Vagina (tissue), 2 donors: Measurements from ENCODE around the gene ITIH2. TPM values are rescaled to one million over a fixed set of nuclear protein-coding genes. Genes with fewer than 3 reads are reported as not detected.
"Not testable (repeated sequence)": the region's sequence is repeated elsewhere in the genome, so short reads cannot be mapped to it uniquely, and the experiment has no call there.

ENCODE experiments used
- DNase-seq, 2 donors: peaks; one replicate each; pipeline ENCODE4 v3.0.0-alpha.2; 2017; ENCODE audit errors: extremely low spot score in 2 of 2
- H3K27ac ChIP-seq: fragments of 200-600 bp; sonication (generic); one replicate; pipeline ENCODE4 v1.5.1; 2019
- H3K27me3 ChIP-seq: fragments of 200-600 bp; sonication (generic); one replicate; pipeline ENCODE4 v1.5.1; 2019
- H3K36me3 ChIP-seq, 2 donors: fragments of 200-600 bp; sonication (generic); one replicate each; pipeline ENCODE4 v1.5.1; 2017 to 2019
- H3K4me1 ChIP-seq: fragments of 200-600 bp; sonication (generic); one replicate; pipeline ENCODE4 v1.5.1; 2019
- H3K4me3 ChIP-seq, 2 donors: fragments of 200-600 bp; sonication (generic); 1 replicate in 1 of 2; 2 replicates in 1 of 2; pipeline ENCODE4 v1.5.1; 2016 to 2019
- H3K9me3 ChIP-seq: fragments of 200-600 bp; sonication (generic); one replicate; pipeline ENCODE4 v1.5.1; 2019
- POLR2A ChIP-seq, 2 donors: fragments of 450-650 bp; IDR thresholded peaks; one replicate each; pipeline ENCODE4 v1.6.1; 2017; ENCODE audit warnings: antibody characterized with exemption in 2 of 2, mild to moderate bottlenecking in 2 of 2, moderate library complexity in 2 of 2
- POLR2AphosphoS5 ChIP-seq, 2 donors: sonication (generic); formaldehyde crosslinking; IDR thresholded peaks; one replicate each; pipeline ENCODE4 v1.9.0; 2017; ENCODE audit warnings: antibody characterized with exemption in 2 of 2, mild to moderate bottlenecking in 2 of 2, low read depth in 1 of 2; ENCODE audit not compliant: insufficient read depth in 1 of 2
- intact Hi-C: fragments of 100-400 bp; cut with DNase I; formaldehyde crosslinking; loops from one replicate; pipeline ENCODE4 v1.15.1; 2023
- total RNA-seq: library from RNA; depleted of rRNA; stranded (reverse); fragments of >200 nt; gene quantifications from one replicate; pipeline ENCODE4 v1.2.3, GENCODE V29; 2016
- TF ChIP-seq, protein P1 (sequence below), 3 experiments: fragments of 450-650 bp in 2 of 3; fragments of 200-600 bp in 1 of 3; sonication (generic) in 1 of 3; IDR thresholded peaks; one replicate each; pipeline ENCODE4 v1.5.1; 2017 to 2019; ENCODE audit warnings: antibody characterized with exemption in 3 of 3, mild to moderate bottlenecking in 2 of 3, moderate library complexity in 2 of 3

Gene ITIH2
- total RNA-seq, 1 donor from 2014 or later = not detected

DNA sequence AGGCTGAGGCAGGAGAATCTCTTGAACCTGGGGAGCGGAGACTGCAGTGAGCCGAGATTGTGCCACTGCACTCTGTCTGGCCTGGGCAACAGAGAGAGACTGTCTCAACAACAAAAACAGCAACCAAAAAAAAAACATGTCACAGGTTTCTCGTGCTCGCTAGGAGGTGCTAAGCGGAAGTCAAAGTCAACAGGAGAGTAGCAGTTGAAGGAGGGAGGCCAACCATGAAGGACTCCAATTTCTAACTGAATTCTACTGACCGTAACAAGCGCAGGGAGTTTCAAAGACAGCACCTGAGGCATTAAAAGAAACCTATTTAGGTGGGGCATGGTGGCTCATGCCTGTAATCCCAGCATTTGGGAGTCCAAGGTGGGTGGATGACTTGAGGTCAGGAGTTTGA lies 65.3 kb downstream of the ITIH2 start:
- H3K36me3 ChIP-seq = peaks cover under 1 to 36% of the 10 kb centered on the region in 2 donors
- intact Hi-C loops = no loop called here
- no peaks in the 10 kb centered on the region for H3K27me3 ChIP-seq
- TF ChIP-seq POLR2AphosphoS5 (IDR thresholded peaks at IDR 0.05; ENCODE audit: insufficient read depth in 1 of 2, low read depth in 1 of 2) (no peak), POLR2A (IDR thresholded peaks at IDR 0.05) (no peak)
- TF ChIP-seq, protein P1, sequence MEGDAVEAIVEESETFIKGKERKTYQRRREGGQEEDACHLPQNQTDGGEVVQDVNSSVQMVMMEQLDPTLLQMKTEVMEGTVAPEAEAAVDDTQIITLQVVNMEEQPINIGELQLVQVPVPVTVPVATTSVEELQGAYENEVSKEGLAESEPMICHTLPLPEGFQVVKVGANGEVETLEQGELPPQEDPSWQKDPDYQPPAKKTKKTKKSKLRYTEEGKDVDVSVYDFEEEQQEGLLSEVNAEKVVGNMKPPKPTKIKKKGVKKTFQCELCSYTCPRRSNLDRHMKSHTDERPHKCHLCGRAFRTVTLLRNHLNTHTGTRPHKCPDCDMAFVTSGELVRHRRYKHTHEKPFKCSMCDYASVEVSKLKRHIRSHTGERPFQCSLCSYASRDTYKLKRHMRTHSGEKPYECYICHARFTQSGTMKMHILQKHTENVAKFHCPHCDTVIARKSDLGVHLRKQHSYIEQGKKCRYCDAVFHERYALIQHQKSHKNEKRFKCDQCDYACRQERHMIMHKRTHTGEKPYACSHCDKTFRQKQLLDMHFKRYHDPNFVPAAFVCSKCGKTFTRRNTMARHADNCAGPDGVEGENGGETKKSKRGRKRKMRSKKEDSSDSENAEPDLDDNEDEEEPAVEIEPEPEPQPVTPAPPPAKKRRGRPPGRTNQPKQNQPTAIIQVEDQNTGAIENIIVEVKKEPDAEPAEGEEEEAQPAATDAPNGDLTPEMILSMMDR (IDR thresholded peaks at IDR 0.05) = no peak
- no peak overlapping the region for H3K27ac ChIP-seq
- no peaks in the 10 kb centered on the region for H3K9me3 ChIP-seq
- H3K4me3 ChIP-seq = no peak overlapping the region
- no peak for DNase-seq
- H3K4me1 ChIP-seq = no peaks in the 10 kb centered on the region

DNA sequence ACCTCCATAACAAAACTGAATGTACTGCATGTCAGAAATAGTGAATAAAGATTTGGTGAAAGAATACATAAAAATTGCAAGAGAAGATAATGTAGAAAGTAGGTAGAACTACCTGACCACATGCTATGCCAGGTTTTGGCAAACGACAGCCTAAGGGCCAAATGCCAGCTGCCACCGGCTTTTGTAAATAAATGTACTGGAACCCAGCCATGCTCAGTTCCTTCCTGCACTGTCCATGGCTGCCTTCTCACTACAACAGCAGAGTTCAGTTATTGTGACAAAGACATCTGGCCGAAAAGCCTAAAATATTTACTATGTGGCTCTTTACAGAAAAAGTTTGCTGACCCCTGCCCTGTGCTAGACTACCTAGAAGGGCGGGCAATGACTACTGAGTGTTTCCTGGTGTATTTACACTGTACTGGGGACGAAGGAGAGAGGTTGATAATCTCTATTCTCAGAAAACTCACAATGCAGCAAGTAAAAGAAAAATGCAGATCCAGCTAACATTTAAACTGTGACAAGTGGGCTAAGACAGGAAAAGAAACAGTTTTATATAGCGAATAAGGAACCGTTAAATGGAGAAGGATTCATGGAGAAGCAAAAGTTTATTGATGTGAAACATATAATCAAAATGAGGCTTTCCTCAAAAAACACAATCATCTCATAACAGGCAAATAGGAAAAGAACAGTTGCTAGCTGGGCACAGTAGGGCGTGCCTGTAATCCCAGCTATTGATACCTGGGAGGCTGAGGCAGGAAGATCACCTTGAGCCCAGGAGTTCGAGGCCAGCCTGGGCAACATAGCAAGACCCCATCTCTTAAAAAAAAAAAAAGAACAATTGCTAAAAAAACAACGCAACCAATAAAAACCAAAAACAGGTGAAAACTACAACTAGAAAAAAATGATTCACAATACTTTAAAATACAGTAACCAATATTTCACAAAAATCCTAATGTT lies 71.0 kb downstream of the ITIH2 start:
- no peak overlapping the region for H3K4me3 ChIP-seq
- no peak for DNase-seq
- H3K27ac ChIP-seq = no peak overlapping the region
- peaks cover 6 to 35% of the 10 kb centered on the region in 2 donors for H3K36me3 ChIP-seq
- H3K27me3 ChIP-seq = no peaks in the 10 kb centered on the region
- intact Hi-C loops = no loop called here
- no peaks in the 10 kb centered on the region for H3K4me1 ChIP-seq
- H3K9me3 ChIP-seq = no peaks in the 10 kb centered on the region
- TF ChIP-seq, protein P1 (IDR thresholded peaks at IDR 0.05) = no peak
- no peak for TF ChIP-seq POLR2A (IDR thresholded peaks at IDR 0.05)
- TF ChIP-seq POLR2AphosphoS5 (IDR thresholded peaks at IDR 0.05; ENCODE audit: insufficient read depth in 1 of 2, low read depth in 1 of 2) = no peak

DNA sequence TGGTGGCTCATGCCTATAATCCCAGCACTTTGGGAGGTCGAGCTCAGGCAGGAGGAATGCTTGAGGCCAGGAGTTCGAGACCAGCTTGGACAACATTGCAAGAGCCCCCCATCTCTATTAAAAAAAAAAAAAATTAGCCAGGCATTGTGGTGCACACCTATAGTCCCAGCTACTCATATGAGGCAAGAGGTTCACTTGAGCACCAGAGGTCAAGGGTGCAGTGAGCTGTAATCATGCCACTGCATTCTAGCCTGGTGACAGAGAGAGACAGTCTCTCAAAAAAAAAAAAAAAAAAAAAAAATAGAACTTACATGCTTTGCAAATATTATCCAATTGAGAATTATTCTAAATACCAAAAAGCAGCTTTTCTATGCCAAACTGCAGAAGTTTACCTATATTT lies 73.7 kb downstream of the ITIH2 start:
- intact Hi-C loops = no loop called here
- no peak overlapping the region for H3K4me3 ChIP-seq
- TF ChIP-seq POLR2AphosphoS5 (IDR thresholded peaks at IDR 0.05; ENCODE audit: insufficient read depth in 1 of 2, low read depth in 1 of 2) (no peak), POLR2A (IDR thresholded peaks at IDR 0.05) (no peak)
- TF ChIP-seq, protein P1 (IDR thresholded peaks at IDR 0.05) = no peak
- DNase-seq = no peak
- no peak overlapping the region for H3K27ac ChIP-seq
- no peaks in the 10 kb centered on the region for H3K9me3 ChIP-seq
- H3K36me3 ChIP-seq = peaks cover 6 to 55% of the 10 kb centered on the region in 2 donors
- no peaks in the 10 kb centered on the region for H3K27me3 ChIP-seq
- no peaks in the 10 kb centered on the region for H3K4me1 ChIP-seq

DNA sequence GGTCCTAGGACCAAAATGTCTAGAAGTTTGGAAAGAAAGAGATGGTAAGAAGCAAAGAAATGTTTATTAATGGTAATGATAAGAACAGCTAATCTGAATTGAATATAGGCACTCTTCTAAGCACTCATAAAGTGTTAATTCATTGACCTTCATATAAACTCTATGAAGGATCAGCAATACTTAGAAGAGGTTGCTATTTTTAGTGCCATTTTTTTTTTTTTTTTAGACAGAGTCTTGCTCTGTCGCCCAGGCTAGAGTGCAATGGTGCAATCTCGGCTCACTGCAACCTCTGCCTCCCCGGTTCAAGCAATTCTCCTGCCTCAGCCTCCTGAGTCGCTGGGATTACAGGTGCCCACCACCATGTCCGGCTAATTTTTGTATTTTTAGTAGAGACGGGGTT lies 79.1 kb downstream of the ITIH2 start:
- DNase-seq, intact Hi-C loops: not testable (repeated sequence)

DNA sequence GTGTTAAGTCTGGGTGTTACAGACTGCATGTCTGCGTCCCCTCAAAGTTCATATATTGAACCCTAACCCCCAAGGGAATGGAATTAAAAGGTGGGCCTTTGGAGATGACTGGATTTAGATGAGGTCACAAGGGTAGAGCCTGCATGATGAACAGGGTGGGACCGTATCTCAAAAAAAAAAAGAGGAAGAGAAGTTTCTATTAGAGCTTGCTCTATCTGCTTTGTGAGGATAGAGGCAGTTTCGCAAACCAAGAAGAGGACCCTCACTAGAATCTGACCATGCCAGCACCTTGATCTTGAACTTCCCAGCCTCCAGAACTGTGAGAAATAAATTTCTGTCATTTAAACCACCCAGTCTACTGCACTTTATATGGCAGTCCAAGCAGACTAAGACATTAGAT lies 83.3 kb downstream of the ITIH2 start:
- Histone ChIP-seq H3K27ac (no peak overlapping the region), H3K4me1 (peaks cover 51% of the 10 kb centered on the region), H3K27me3 (no peaks in the 10 kb centered on the region), H3K36me3 (peaks cover 0 to 5% of the 10 kb centered on the region in 2 donors), H3K4me3 (peak overlapping the region; percentile 93 to 97), H3K9me3 (no peaks in the 10 kb centered on the region)
- intact Hi-C loops = no loop called here
- TF ChIP-seq POLR2AphosphoS5 (IDR thresholded peaks at IDR 0.05; ENCODE audit: insufficient read depth in 1 of 2, low read depth in 1 of 2) (no peak), POLR2A (IDR thresholded peaks at IDR 0.05) (no peak)
- TF ChIP-seq, protein P1 (IDR thresholded peaks at IDR 0.05) = no peak
- no peak for DNase-seq

More for the DNA sequence above, 79.1 kb downstream of the ITIH2 start:
- not testable (repeated sequence) for H3K27me3 ChIP-seq, H3K9me3 ChIP-seq, H3K4me3 ChIP-seq, H3K27ac ChIP-seq
- Histone ChIP-seq H3K36me3 (peaks cover 0 to 40% of the 10 kb centered on the region in 2 donors), H3K4me1 (peaks cover 25% of the 10 kb centered on the region)
